Activated CD4-positive, alpha-beta memory T cell treated with anti-CD3 and anti-CD28 coated beads for 36 hours (primary cell): ENCODE data around the gene SLC41A1. TPM values are rescaled to one million over a fixed set of nuclear protein-coding genes. Genes with fewer than 3 reads are reported as not detected.
"Not testable (repeated sequence)": the region's sequence is repeated elsewhere in the genome, so short reads cannot be mapped to it uniquely, and the experiment has no call there.

Experiments
- CTCF ChIA-PET: fragments of 350-600 bp; sonication (Branson Sonifier 250); formaldehyde crosslinking; loops from one replicate; lab custom pipeline; 2021; ENCODE audit warnings: antibody characterized with exemption, inconsistent platforms; lab: Charles Lee
- POLR2A ChIA-PET: fragments of 350-600 bp; sonication (Branson Sonifier 250); formaldehyde crosslinking; loops from one replicate; lab custom pipeline; 2021; ENCODE audit warnings: antibody characterized with exemption; lab: Charles Lee
- DNase-seq: peaks from one replicate; pipeline ENCODE4 v3.0.0-alpha.2; 2020
- H3K27ac Mint-ChIP-seq: one replicate; pipeline ENCODE4 v1.8.0; 2021; ENCODE audit warnings: mixed read lengths
- H3K27me3 Mint-ChIP-seq: one replicate; pipeline ENCODE4 v1.8.0; 2021; ENCODE audit warnings: mixed read lengths
- H3K36me3 Mint-ChIP-seq: one replicate; pipeline ENCODE4 v1.8.0; 2021; ENCODE audit warnings: mixed read lengths
- H3K4me1 Mint-ChIP-seq: one replicate; pipeline ENCODE4 v1.8.0; 2021; ENCODE audit warnings: low read depth, mixed read lengths
- H3K4me3 Mint-ChIP-seq: one replicate; pipeline ENCODE4 v1.8.0; 2021; ENCODE audit warnings: mild to moderate bottlenecking, mixed read lengths
- H3K9me3 Mint-ChIP-seq: one replicate; pipeline ENCODE4 v1.8.0; 2021; ENCODE audit warnings: mixed read lengths
- intact Hi-C: fragments of 100-400 bp; cut with micrococcal nuclease; formaldehyde crosslinking; loops from one replicate; pipeline ENCODE4 v1.15.1; 2023
- total RNA-seq, 2 experiments: library from RNA; stranded (reverse); gene quantifications; one replicate each; pipeline ENCODE4 v1.2.3, GENCODE V29; 2021

Gene SLC41A1
- 10 to 100 TPM; 34.9 to 35.0 TPM for total RNA-seq

- intact Hi-C loops: loop anchor here (1.0 to 5.0 kb wide), 4 partner anchors 8 to 63 kb away; partner anchors contain the start of genes NUCKS1 and RAB29
- DNase-seq: peak; percentile 94
- POLR2A ChIA-PET: no interaction called here
- Mint-ChIP-seq H3K27me3 (no peaks in the 10 kb centered on the region), H3K9me3 (no peaks in the 10 kb centered on the region), H3K4me1 (peaks cover 52% of the 10 kb centered on the region), H3K27ac (peak within 1 kb of the TSS; percentile 80), H3K36me3 (peaks cover 18% of the 10 kb centered on the region), H3K4me3 (peak within 1 kb of the TSS; percentile 89)
- CTCF ChIA-PET: interaction anchor here (1.2 to 2.7 kb wide), 2 partner anchors 22 to 103 kb away, joined by 3 to 18 read pairs; no protein-coding TSS in a partner anchor
These were observed at the start of gene SLC41A1 for GRCh38 chr1:205812878-205813754. TSS of gene SLC41A1 (minus strand) at chr1:205813198. CDS start at chr1:205810441, 2,757 bp downstream.

- no peak overlapping the region for H3K27ac Mint-ChIP-seq
- no peak overlapping the region for H3K4me3 Mint-ChIP-seq
- CTCF ChIA-PET: no interaction called here
- H3K9me3 Mint-ChIP-seq: peaks cover 2% of the 10 kb centered on the region
- no peaks in the 10 kb centered on the region for H3K36me3 Mint-ChIP-seq
- H3K4me1 Mint-ChIP-seq: peaks cover 4% of the 10 kb centered on the region
- POLR2A ChIA-PET: no interaction called here
- intact Hi-C loops: no loop called here
- no peaks in the 10 kb centered on the region for H3K27me3 Mint-ChIP-seq
- DNase-seq: no peak
These were observed 48.5 kb upstream of the SLC41A1 start for GRCh38 chr1:205861540-205861939.

- intact Hi-C loops: no loop called here
- no peak for DNase-seq
- CTCF ChIA-PET: interaction anchor here (1.1 kb wide), 2 partner anchors 66 to 119 kb away, joined by 4 read pairs; no protein-coding TSS in a partner anchor
- peaks cover 10% of the 10 kb centered on the region for H3K9me3 Mint-ChIP-seq
- no peak overlapping the region for H3K27ac Mint-ChIP-seq
- H3K4me1 Mint-ChIP-seq: peaks cover 4% of the 10 kb centered on the region
- H3K27me3 Mint-ChIP-seq: no peaks in the 10 kb centered on the region
- POLR2A ChIA-PET: no interaction called here
- H3K36me3 Mint-ChIP-seq: no peaks in the 10 kb centered on the region
- H3K4me3 Mint-ChIP-seq: no peak overlapping the region
These were observed 45.4 kb upstream of the SLC41A1 start for GRCh38 chr1:205858141-205858961.

GRCh38 chr1:205857501-205857900 is 44.5 kb upstream of the SLC41A1 start:
- POLR2A ChIA-PET, CTCF ChIA-PET, intact Hi-C loops, H3K4me3 Mint-ChIP-seq, H3K36me3 Mint-ChIP-seq, DNase-seq, H3K27ac Mint-ChIP-seq, H3K4me1 Mint-ChIP-seq, H3K27me3 Mint-ChIP-seq: not testable (repeated sequence)
- peaks cover 12% of the 10 kb centered on the region for H3K9me3 Mint-ChIP-seq

GRCh38 chr1:205856433-205856832 is 43.4 kb upstream of the SLC41A1 start:
- H3K27me3 Mint-ChIP-seq: no peaks in the 10 kb centered on the region
- no peak for DNase-seq
- H3K27ac Mint-ChIP-seq: no peak overlapping the region
- intact Hi-C loops: no loop called here
- ChIA-PET POLR2A (no interaction called here), CTCF (no interaction called here)
- no peaks in the 10 kb centered on the region for H3K36me3 Mint-ChIP-seq
- peaks cover 4% of the 10 kb centered on the region for H3K4me1 Mint-ChIP-seq
- peaks cover 15% of the 10 kb centered on the region for H3K9me3 Mint-ChIP-seq
- H3K4me3 Mint-ChIP-seq: no peak overlapping the region

GRCh38 chr1:205852969-205853368 is 40.0 kb upstream of the SLC41A1 start:
- intact Hi-C loops: no loop called here
- H3K4me3 Mint-ChIP-seq: no peak overlapping the region
- H3K27me3 Mint-ChIP-seq: no peaks in the 10 kb centered on the region
- ChIA-PET POLR2A (no interaction called here), CTCF (no interaction called here)
- no peaks in the 10 kb centered on the region for H3K36me3 Mint-ChIP-seq
- peaks cover 19% of the 10 kb centered on the region for H3K4me1 Mint-ChIP-seq
- peaks cover 15% of the 10 kb centered on the region for H3K9me3 Mint-ChIP-seq
- no peak overlapping the region for H3K27ac Mint-ChIP-seq
- DNase-seq: no peak

GRCh38 chr1:205851993-205852392 is 39.0 kb upstream of the SLC41A1 start:
- CTCF ChIA-PET: interaction anchor here (0.6 kb wide), 1 partner anchor 194 kb away, joined by 4 read pairs; no protein-coding TSS in a partner anchor
- intact Hi-C loops: no loop called here
- H3K9me3 Mint-ChIP-seq: peaks cover 15% of the 10 kb centered on the region

GRCh38 chr1:205849619-205850355 is 36.8 kb upstream of the SLC41A1 start, which contains the start of gene PM20D1:
TSS of gene PM20D1 (minus strand) at chr1:205850132. CDS start at chr1:205850072, 60 bp downstream.
- ChIA-PET POLR2A (interaction anchor here (1.1 kb wide), 1 partner anchor 207 kb away, joined by 3 read pairs; no protein-coding TSS in a partner anchor), CTCF (interaction anchor here (1.0 to 1.7 kb wide), 7 partner anchors 9 to 192 kb away, joined by 3 to 7 read pairs (median 3); no protein-coding TSS in a partner anchor)
- H3K27me3 Mint-ChIP-seq: no peaks in the 10 kb centered on the region
- peaks cover 21% of the 10 kb centered on the region for H3K4me1 Mint-ChIP-seq
- peak within 1 kb of the TSS; percentile 79 for H3K4me3 Mint-ChIP-seq
- peaks cover 5% of the 10 kb centered on the region for H3K9me3 Mint-ChIP-seq
- DNase-seq: peak; percentile 92
- H3K36me3 Mint-ChIP-seq: no peaks in the 10 kb centered on the region
- intact Hi-C loops: loop anchor here (5.0 kb wide), 1 partner anchor 37 kb away; the partner anchor contains the start of gene SLC41A1
- H3K27ac Mint-ChIP-seq: peak within 1 kb of the TSS; percentile 61

More at GRCh38 chr1:205851993-205852392, 39.0 kb upstream of the SLC41A1 start:
- POLR2A ChIA-PET: no interaction called here
- H3K27me3 Mint-ChIP-seq: no peaks in the 10 kb centered on the region
- H3K4me3 Mint-ChIP-seq: no peak overlapping the region
- peaks cover 21% of the 10 kb centered on the region for H3K4me1 Mint-ChIP-seq
- no peak for DNase-seq
- H3K36me3 Mint-ChIP-seq: no peaks in the 10 kb centered on the region
- H3K27ac Mint-ChIP-seq: no peak overlapping the region

GRCh38 chr1:205843036-205843859 is 30.2 kb upstream of the SLC41A1 start:
- H3K4me3 Mint-ChIP-seq: no peak overlapping the region
- ChIA-PET CTCF (no interaction called here), POLR2A (no interaction called here)
- intact Hi-C loops: no loop called here
- no peak overlapping the region for H3K27ac Mint-ChIP-seq
- H3K9me3 Mint-ChIP-seq: no peaks in the 10 kb centered on the region
- H3K4me1 Mint-ChIP-seq: peaks cover 5% of the 10 kb centered on the region
- H3K27me3 Mint-ChIP-seq: no peaks in the 10 kb centered on the region
- H3K36me3 Mint-ChIP-seq: no peaks in the 10 kb centered on the region
- no peak for DNase-seq

GRCh38 chr1:205842229-205842628 is 29.2 kb upstream of the SLC41A1 start:
- intact Hi-C loops: no loop called here
- POLR2A ChIA-PET: no interaction called here
- CTCF ChIA-PET: no interaction called here
- no peak for DNase-seq
- Mint-ChIP-seq H3K27ac (no peak overlapping the region), H3K4me1 (no peaks in the 10 kb centered on the region), H3K27me3 (no peaks in the 10 kb centered on the region), H3K9me3 (no peaks in the 10 kb centered on the region), H3K36me3 (no peaks in the 10 kb centered on the region), H3K4me3 (no peak overlapping the region)
